Activated CD4-positive, alpha-beta T cell treated with anti-CD3 and anti-CD28 coated beads for 1 hour (primary cell): Measurements from ENCODE around the gene LIG3.
"Not testable (repeated sequence)": the region's sequence is repeated elsewhere in the genome, so short reads cannot be mapped to it uniquely, and the experiment has no call there.

ENCODE experiments used
- DNase-seq: peaks from one replicate; pipeline ENCODE4 v3.0.0-alpha.2; 2020

The LIG3 gene

GRCh38 chr17:35000965-35001364 lies 20.7 kb downstream of the LIG3 start:
- DNase-seq: not testable (repeated sequence)

GRCh38 chr17:35001549-35001948 lies 21.2 kb downstream of the LIG3 start:
- DNase-seq: no peak

- no peak for DNase-seq
Measured at GRCh38 chr17:35002876-35003551, 22.7 kb downstream of the LIG3 start.

- no peak for DNase-seq
Measured at GRCh38 chr17:35003778-35004177, 23.5 kb downstream of the LIG3 start.

GRCh38 chr17:35006345-35006744 lies 26.0 kb downstream of the LIG3 start:
- DNase-seq: no peak

- DNase-seq: no peak
Measured at GRCh38 chr17:35006961-35007360, 26.6 kb downstream of the LIG3 start.

- DNase-seq: no peak
Measured at GRCh38 chr17:35010093-35010492, 29.8 kb downstream of the LIG3 start.

- no peak for DNase-seq
Measured at GRCh38 chr17:35011671-35012216, 31.4 kb downstream of the LIG3 start.

- DNase-seq: no peak
Measured at GRCh38 chr17:35016369-35016768, 36.1 kb downstream of the LIG3 start.

- no peak for DNase-seq
Measured at GRCh38 chr17:35017021-35017420, 36.7 kb downstream of the LIG3 start.

- DNase-seq: no peak
Measured at GRCh38 chr17:35018814-35019213, 38.5 kb downstream of the LIG3 start.

GRCh38 chr17:35019386-35020179 lies 39.3 kb downstream of the LIG3 start:
- no peak for DNase-seq

- DNase-seq: no peak
Measured at GRCh38 chr17:35021520-35022380, 41.4 kb downstream of the LIG3 start.

GRCh38 chr17:35022536-35023063 lies 42.3 kb downstream of the LIG3 start:
- peak; percentile 58 for DNase-seq

- no peak for DNase-seq
Measured at GRCh38 chr17:35023538-35023937, 43.2 kb downstream of the LIG3 start.

GRCh38 chr17:35025541-35025940 lies 45.2 kb downstream of the LIG3 start:
- no peak for DNase-seq

GRCh38 chr17:35028097-35028496 lies 47.8 kb downstream of the LIG3 start:
- not testable (repeated sequence) for DNase-seq

- DNase-seq: no peak
Measured at GRCh38 chr17:35028531-35029262, 48.4 kb downstream of the LIG3 start.

- DNase-seq: no peak
Measured at GRCh38 chr17:35030780-35031179, 50.5 kb downstream of the LIG3 start.

GRCh38 chr17:35038453-35038852 lies 58.1 kb downstream of the LIG3 start:
- no peak for DNase-seq

GRCh38 chr17:35041390-35041789 lies 61.1 kb downstream of the LIG3 start:
- no peak for DNase-seq

- DNase-seq: no peak
Measured at GRCh38 chr17:35044181-35044580, 63.9 kb downstream of the LIG3 start.
